ENCODE results near the gene SLC6A8. TPM values are rescaled to one million over a fixed set of nuclear protein-coding genes. Genes with fewer than 3 reads are reported as not detected.
A peak's percentile ranks its signal among the peaks of the same experiment; 100 is the strongest.
"Not testable (repeated sequence)": the region's sequence is repeated elsewhere in the genome, so short reads cannot be mapped to it uniquely, and the experiment has no call there.

Gene SLC6A8
- total and polyA plus RNA-seq, 11 donors, result 113 to 241 (median 179) TPM

DNA sequence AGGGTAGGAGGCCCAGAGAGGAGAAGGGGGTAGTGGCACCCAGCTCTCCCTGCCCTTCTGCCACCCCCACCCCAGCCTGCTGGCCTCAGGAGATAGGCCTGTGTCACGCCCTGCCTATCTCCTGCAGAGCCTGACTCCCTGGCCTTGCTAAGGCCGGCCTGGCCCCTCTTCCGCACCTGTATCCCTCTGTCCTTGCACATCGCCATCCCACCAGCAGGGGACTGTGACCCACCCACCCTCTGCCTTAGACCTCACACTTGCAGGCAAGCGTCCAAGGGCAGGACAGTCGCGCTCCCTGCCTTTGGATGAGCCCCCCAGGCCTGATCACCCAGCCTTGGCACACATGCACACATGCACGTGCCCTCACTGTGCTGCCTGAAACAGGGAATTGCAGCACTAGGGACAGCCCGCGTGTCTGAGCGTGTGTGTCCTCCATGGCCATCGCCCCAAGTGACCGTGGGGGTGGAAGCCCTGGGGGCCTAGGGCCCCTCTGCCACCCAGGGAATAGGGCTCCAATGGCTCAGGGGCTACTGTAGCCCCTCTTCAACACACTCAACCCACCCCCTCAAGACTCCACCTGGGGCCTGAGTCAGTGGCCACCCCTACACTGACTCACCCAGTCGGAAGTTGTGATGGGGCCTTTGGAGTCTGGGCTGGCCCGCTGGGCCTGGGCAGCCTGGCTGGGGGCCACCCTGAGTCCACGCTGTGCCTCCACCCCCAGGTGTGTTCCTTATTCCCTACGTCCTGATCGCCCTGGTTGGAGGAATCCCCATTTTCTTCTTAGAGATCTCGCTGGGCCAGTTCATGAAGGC is 2.1 kb downstream of the SLC6A8 start:
- Histone ChIP-seq H3K9me3 (no peaks in the 10 kb centered on the region), H3K4me3 (peak overlapping the region in 10 of 12 donors; percentile 14 to 69 (median 51)), H3K4me1 (peaks cover 0 to 16% (median 0%) of the 10 kb centered on the region in 12 donors), H3K27ac (peak overlapping the region in 9 of 12 donors; percentile 23 to 92 (median 76)), H3K36me3 (peaks cover 0 to 3% (median 0%) of the 10 kb centered on the region in 9 donors), H3K27me3 (peaks cover 0 to 9% (median 0%) of the 10 kb centered on the region in 9 donors)
- DNase-seq (peak in 2 of 5 donors; percentile 25 to 35), ATAC-seq (peak in 3 of 4 donors; percentile 2 to 9 (median 4))
- WGBS, 4 donors, result 48 to 85% (median 63%) methylated on average over 14 to 19 of the region's 19 CpGs
- intact Hi-C loops (cut with DNase I), result no loop called here
- TF ChIP-seq, protein P1, sequence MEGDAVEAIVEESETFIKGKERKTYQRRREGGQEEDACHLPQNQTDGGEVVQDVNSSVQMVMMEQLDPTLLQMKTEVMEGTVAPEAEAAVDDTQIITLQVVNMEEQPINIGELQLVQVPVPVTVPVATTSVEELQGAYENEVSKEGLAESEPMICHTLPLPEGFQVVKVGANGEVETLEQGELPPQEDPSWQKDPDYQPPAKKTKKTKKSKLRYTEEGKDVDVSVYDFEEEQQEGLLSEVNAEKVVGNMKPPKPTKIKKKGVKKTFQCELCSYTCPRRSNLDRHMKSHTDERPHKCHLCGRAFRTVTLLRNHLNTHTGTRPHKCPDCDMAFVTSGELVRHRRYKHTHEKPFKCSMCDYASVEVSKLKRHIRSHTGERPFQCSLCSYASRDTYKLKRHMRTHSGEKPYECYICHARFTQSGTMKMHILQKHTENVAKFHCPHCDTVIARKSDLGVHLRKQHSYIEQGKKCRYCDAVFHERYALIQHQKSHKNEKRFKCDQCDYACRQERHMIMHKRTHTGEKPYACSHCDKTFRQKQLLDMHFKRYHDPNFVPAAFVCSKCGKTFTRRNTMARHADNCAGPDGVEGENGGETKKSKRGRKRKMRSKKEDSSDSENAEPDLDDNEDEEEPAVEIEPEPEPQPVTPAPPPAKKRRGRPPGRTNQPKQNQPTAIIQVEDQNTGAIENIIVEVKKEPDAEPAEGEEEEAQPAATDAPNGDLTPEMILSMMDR (IDR thresholded peaks at IDR 0.05), result no peak
- no peak for TF ChIP-seq POLR2A (IDR thresholded peaks at IDR 0.05)

DNA sequence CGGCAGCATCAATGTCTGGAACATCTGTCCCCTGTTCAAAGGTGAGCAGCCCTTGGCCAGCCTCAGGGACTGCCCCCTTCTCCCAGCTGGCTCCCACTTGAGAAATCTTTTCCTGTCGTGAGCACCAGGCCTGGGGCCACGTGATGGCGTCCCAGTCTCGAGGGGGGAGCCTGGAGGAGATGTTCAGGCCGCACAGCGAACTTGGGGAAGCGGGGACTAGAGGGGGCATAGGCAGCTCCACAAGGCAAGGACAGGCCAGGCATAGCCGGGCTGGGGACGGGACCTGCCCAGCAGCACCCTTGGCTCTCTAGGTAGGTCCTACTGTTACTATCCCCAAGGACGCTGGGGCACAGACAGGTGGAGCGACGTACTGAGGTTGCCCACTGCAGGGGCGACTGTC is 2.7 kb downstream of the SLC6A8 start:
- Histone ChIP-seq H3K36me3 (peaks cover 0 to 5% (median 0%) of the 10 kb centered on the region in 9 donors), H3K27ac (peak overlapping the region in 8 of 12 donors; percentile 19 to 92 (median 80)), H3K27me3 (peaks cover 0 to 8% (median 0%) of the 10 kb centered on the region in 9 donors), H3K9me3 (no peaks in the 10 kb centered on the region), H3K4me1 (peaks cover 0 to 16% (median 0%) of the 10 kb centered on the region in 12 donors), H3K4me3 (peak overlapping the region in 6 of 12 donors; percentile 48 to 69 (median 56))
- 53 to 90% (median 75%) methylated on average over 9 to 14 of the region's 14 CpGs for WGBS, 4 donors
- ATAC-seq, result no peak
- TF ChIP-seq POLR2A (IDR thresholded peaks at IDR 0.05), result no peak
- TF ChIP-seq, protein P1 (IDR thresholded peaks at IDR 0.05), result no peak
- intact Hi-C loops (cut with DNase I), result no loop called here
- DNase-seq, result peak in 1 of 5 donors; percentile 32

DNA sequence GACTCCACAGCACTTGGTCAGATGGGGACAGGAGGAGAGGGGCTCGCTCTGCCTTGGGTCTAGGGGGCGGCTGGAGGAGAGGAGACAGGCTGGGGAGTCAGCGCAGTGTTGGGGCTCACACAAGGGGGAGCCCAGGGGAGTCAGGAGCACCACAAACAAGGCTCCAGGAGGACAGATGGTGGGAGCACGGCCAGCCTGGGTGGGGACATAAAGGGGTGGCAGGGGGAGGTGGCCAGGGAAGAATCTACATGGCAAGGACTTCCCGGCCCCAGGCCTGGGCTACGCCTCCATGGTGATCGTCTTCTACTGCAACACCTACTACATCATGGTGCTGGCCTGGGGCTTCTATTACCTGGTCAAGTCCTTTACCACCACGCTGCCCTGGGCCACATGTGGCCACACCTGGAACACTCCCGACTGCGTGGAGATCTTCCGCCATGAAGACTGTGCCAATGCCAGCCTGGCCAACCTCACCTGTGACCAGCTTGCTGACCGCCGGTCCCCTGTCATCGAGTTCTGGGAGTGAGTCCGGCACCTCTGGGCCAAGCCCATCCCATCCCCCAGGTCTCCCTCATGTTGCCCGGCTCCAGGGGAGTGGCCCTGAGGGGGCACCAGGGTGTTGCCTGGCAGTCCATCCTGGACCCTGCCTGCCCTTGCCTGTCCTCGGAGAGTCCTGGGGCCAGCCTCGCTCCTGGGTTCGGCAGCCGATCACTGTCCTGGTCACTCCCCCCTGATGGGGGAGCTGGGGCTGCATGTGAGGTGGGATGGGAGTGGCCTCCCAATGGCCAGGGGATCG is 3.5 kb downstream of the SLC6A8 start:
- 65 to 79% (median 73%) methylated on average over 10 to 21 of the region's 21 CpGs for WGBS, 4 donors
- H3K36me3 ChIP-seq; ATAC-seq; H3K9me3 ChIP-seq; intact Hi-C loops (cut with DNase I); H3K27me3 ChIP-seq: not testable (repeated sequence)
- H3K4me1 ChIP-seq, result peaks cover 0 to 16% (median 0%) of the 10 kb centered on the region in 12 donors
- DNase-seq, result peak in 3 of 5 donors; percentile 25 to 34 (median 26)
- peak overlapping the region in 3 of 12 donors; percentile 85 to 92 (median 88) for H3K27ac ChIP-seq
- H3K4me3 ChIP-seq, result peak overlapping the region in 1 of 12 donors; percentile 69

DNA sequence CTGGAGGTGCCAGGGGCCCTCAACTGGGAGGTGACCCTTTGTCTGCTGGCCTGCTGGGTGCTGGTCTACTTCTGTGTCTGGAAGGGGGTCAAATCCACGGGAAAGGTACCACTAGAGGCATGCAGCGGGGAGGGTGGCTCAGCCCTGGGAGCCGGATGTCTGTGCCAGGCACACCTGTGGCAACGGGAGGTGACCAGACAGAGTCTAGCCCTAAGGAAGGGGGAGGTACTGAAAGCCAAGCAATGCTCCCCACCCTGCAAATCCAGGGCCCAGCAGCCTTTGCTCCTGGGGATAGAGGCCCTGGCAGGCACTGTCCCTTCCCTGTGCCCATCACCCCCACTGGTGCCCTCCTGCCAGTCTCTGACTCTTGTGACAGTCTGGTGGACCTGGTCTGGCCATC is 4.3 kb downstream of the SLC6A8 start:
- peaks cover 0 to 15% (median 0%) of the 10 kb centered on the region in 12 donors for H3K4me1 ChIP-seq

More for the DNA sequence above, 4.3 kb downstream of the SLC6A8 start:
- intact Hi-C loops (cut with DNase I), result no loop called here
- Histone ChIP-seq H3K36me3 (peaks cover 0 to 5% (median 0%) of the 10 kb centered on the region in 9 donors), H3K9me3 (no peaks in the 10 kb centered on the region), H3K27me3 (no peaks in the 10 kb centered on the region), H3K4me3 (no peak overlapping the region), H3K27ac (peak overlapping the region in 1 of 12 donors; percentile 92)
- WGBS, 4 donors, result 0 to 74% (median 55%) methylated on average over 1 to 4 of the region's 4 CpGs
- ATAC-seq (no peak), DNase-seq (peak in 1 of 5 donors; percentile 23)
- TF ChIP-seq, protein P1 (IDR thresholded peaks at IDR 0.05), result no peak
- no peak for TF ChIP-seq POLR2A (IDR thresholded peaks at IDR 0.05)

Data from heart left ventricle (tissue), 16 donors.